Measurements from ENCODE around the gene TIMM10. TPM values are rescaled to one million over a fixed set of nuclear protein-coding genes. Genes with fewer than 3 reads are reported as not detected.

Gene TIMM10
- total RNA-seq, 1 experiment from 2014 or later, result 233 TPM

- Histone ChIP-seq H3K4me3 (ENCODE audit: low read length) (peak overlapping the region; percentile 94), H3K4me1 (ENCODE audit: insufficient read depth, low read length) (peaks cover 9% of the 10 kb centered on the region), H3K4me2 (ENCODE audit: low read length) (peak overlapping the region; percentile 100), H3F3A (ENCODE audit: low read length, unreplicated experiment) (no peaks in the 10 kb centered on the region), H3K9me2 (replicated peaks; ENCODE audit: low read length) (no peaks in the 10 kb centered on the region), H4K20me1 (ENCODE audit: low read length) (no peaks in the 10 kb centered on the region), H2AFZ (ENCODE audit: low read length) (peak overlapping the region; percentile 83), H3K36me3 (ENCODE audit: low read depth, low read length) (no peaks in the 10 kb centered on the region), H3K79me2 (ENCODE audit: low read length) (no peaks in the 10 kb centered on the region), H3K27ac (ENCODE audit: low read length) (no peak overlapping the region), H3K9me3 (ENCODE audit: low read length) (no peaks in the 10 kb centered on the region), H3K9ac (ENCODE audit: low read length) (peak overlapping the region; percentile 62), H3K27me3 (ENCODE audit: low read length) (no peaks in the 10 kb centered on the region)
- ChIA-PET CTCF (interaction anchor here (0.5 to 1.1 kb wide), 2 partner anchors 55 to 168 kb away, joined by 4 to 9 read pairs; no protein-coding TSS in a partner anchor), POLR2A (ENCODE audit: unreplicated experiment) (no interaction called here)
- no TSS peak for BruUV-seq (replicated peaks)
- ATAC-seq, result peak; percentile 65
- TF ChIP-seq EZH2 (IDR thresholded peaks at IDR 0.05; ENCODE audit: low read length, unreplicated experiment) (no peak), EZH2phosphoT487 (IDR thresholded peaks at IDR 0.05; ENCODE audit: borderline replicate concordance, low read length) (no peak), CTCF (conservative IDR thresholded peaks at IDR 0.05; ENCODE audit: low read depth, low read length) (no peak)
- intact Hi-C loops (cut with micrococcal nuclease), result no loop called here
- DNase-seq, result peak; percentile 41
Observed at GRCh38 chr11:57513911-57514537, 16.5 kb downstream of the TIMM10 start.

DNA sequence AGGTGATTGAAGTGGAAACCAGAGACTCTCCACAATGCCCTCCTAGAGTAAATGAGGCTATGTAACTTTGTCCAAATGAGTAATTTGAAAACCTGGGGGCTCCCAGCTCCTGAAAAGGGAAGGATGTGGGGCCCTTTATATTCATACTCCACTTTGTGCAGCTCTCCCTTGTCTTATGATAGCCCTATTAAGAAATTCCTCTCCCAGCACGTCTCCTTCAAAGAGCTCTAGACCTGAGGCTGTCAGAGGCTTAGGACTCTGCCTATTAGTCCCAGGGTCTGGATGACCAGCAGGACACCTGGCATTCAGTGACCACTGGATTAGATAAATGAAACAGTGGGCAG, 17.1 kb downstream of the TIMM10 start:
- intact Hi-C loops (cut with micrococcal nuclease), result no loop called here
- Histone ChIP-seq H2AFZ (ENCODE audit: low read length) (no peak overlapping the region), H3K36me3 (ENCODE audit: low read depth, low read length) (no peaks in the 10 kb centered on the region), H3K4me1 (ENCODE audit: insufficient read depth, low read length) (peaks cover 9% of the 10 kb centered on the region), H3K27ac (ENCODE audit: low read length) (no peak overlapping the region), H3K9ac (ENCODE audit: low read length) (no peak overlapping the region), H3K79me2 (ENCODE audit: low read length) (no peaks in the 10 kb centered on the region), H3K9me2 (replicated peaks; ENCODE audit: low read length) (no peaks in the 10 kb centered on the region), H3F3A (ENCODE audit: low read length, unreplicated experiment) (no peaks in the 10 kb centered on the region), H3K4me3 (ENCODE audit: low read length) (no peak overlapping the region), H3K4me2 (ENCODE audit: low read length) (peak overlapping the region; percentile 100; the same call in 1 of the 2 replicates), H4K20me1 (ENCODE audit: low read length) (no peaks in the 10 kb centered on the region), H3K27me3 (ENCODE audit: low read length) (no peaks in the 10 kb centered on the region), H3K9me3 (ENCODE audit: low read length) (no peaks in the 10 kb centered on the region)
- POLR2A ChIA-PET (ENCODE audit: unreplicated experiment), result no interaction called here
- ATAC-seq (no peak), DNase-seq (no peak)
- no peak for TF ChIP-seq CTCF (conservative IDR thresholded peaks at IDR 0.05; ENCODE audit: low read depth, low read length)
- no peak for TF ChIP-seq EZH2phosphoT487 (IDR thresholded peaks at IDR 0.05; ENCODE audit: borderline replicate concordance, low read length)
- no peak for TF ChIP-seq EZH2 (IDR thresholded peaks at IDR 0.05; ENCODE audit: low read length, unreplicated experiment)
- CTCF ChIA-PET, result interaction anchor here (0.5 to 0.7 kb wide), 2 partner anchors 69 to 168 kb away, joined by 3 to 9 read pairs; no protein-coding TSS in a partner anchor
- BruUV-seq (replicated peaks), result TSS peak; percentile 33

Data from PC-3 (cell line).